HEK293 (cell line): ENCODE results near the gene RASSF1.

ENCODE experiments used
- FEZF1 ChIP-seq: fragments of 450-650 bp; formaldehyde crosslinking; IDR thresholded peaks from 2 replicates; pipeline ENCODE4 v1.5.1; 2016; ENCODE audit warnings: missing biosample characterization, missing genetic modification characterization
- IKZF3 ChIP-seq: fragments of 450-650 bp; IDR thresholded peaks from 2 replicates; pipeline ENCODE4 v1.5.0; 2018; ENCODE audit warnings: missing biosample characterization, mild to moderate bottlenecking, missing genetic modification characterization, moderate library complexity
- PRDM1 ChIP-seq: fragments of 450-650 bp; formaldehyde crosslinking; IDR thresholded peaks from 2 replicates; pipeline ENCODE4; 2016; ENCODE audit warnings: missing biosample characterization, missing genetic modification characterization
- SCRT2 ChIP-seq: fragments of 450-650 bp; formaldehyde crosslinking; IDR thresholded peaks from 2 replicates; pipeline ENCODE4 v1.5.1; 2016; ENCODE audit warnings: missing biosample characterization, missing genetic modification characterization
- ZNF341 ChIP-seq: fragments of 450-650 bp; formaldehyde crosslinking; IDR thresholded peaks from 2 replicates; pipeline ENCODE4; 2016; ENCODE audit warnings: low read depth, missing biosample characterization, missing genetic modification characterization
- ZNF350 ChIP-seq: fragments of 450-650 bp; formaldehyde crosslinking; IDR thresholded peaks from 2 replicates; pipeline ENCODE4 v1.5.0; 2017; ENCODE audit warnings: missing biosample characterization, mild to moderate bottlenecking, missing genetic modification characterization
- ZNF366 ChIP-seq: fragments of 450-650 bp; formaldehyde crosslinking; conservative IDR thresholded peaks from 2 replicates; pipeline ENCODE4 v1.5.1; 2016; ENCODE audit warnings: missing biosample characterization, missing genetic modification characterization
- ZNF394 ChIP-seq: fragments of 450-650 bp; formaldehyde crosslinking; IDR thresholded peaks from 2 replicates; pipeline ENCODE4 v1.5.1; 2016; ENCODE audit warnings: missing biosample characterization, missing genetic modification characterization, mild to moderate bottlenecking, moderate library complexity, borderline replicate concordance
- ZNF501 ChIP-seq: fragments of 450-650 bp; formaldehyde crosslinking; IDR thresholded peaks from 2 replicates; pipeline ENCODE4 v1.5.1; 2016; ENCODE audit warnings: missing biosample characterization, missing genetic modification characterization
- ZNF621 ChIP-seq: fragments of 450-650 bp; formaldehyde crosslinking; IDR thresholded peaks from 2 replicates; pipeline ENCODE4 v1.5.1; 2017; ENCODE audit warnings: missing biosample characterization, missing genetic modification characterization
- ZNF777 ChIP-seq: fragments of 450-650 bp; formaldehyde crosslinking; IDR thresholded peaks from 2 replicates; pipeline ENCODE4 v1.5.1; 2017; ENCODE audit warnings: missing biosample characterization, missing genetic modification characterization, borderline replicate concordance
- ZNF843 ChIP-seq: fragments of 450-650 bp; formaldehyde crosslinking; IDR thresholded peaks from 2 replicates; pipeline ENCODE4 v1.5.1; 2016; ENCODE audit warnings: missing biosample characterization, missing genetic modification characterization
- TF ChIP-seq, protein P1 (sequence below): fragments of 450-650 bp; formaldehyde crosslinking; IDR thresholded peaks from 2 replicates; pipeline ENCODE4 v1.5.1; 2016; ENCODE audit warnings: missing biosample characterization, missing genetic modification characterization, borderline replicate concordance
- TF ChIP-seq, protein P2 (sequence below): fragments of 450-650 bp; formaldehyde crosslinking; IDR thresholded peaks from 2 replicates; pipeline ENCODE4 v1.5.1; 2016; ENCODE audit warnings: missing biosample characterization, missing genetic modification characterization
- TF ChIP-seq, protein P3 (sequence below): fragments of 450-650 bp; formaldehyde crosslinking; IDR thresholded peaks from 2 replicates; pipeline ENCODE4 v1.5.1; 2017; ENCODE audit warnings: missing biosample characterization, missing genetic modification characterization
- TF ChIP-seq, protein P4 (sequence below): fragments of 450-650 bp; formaldehyde crosslinking; IDR thresholded peaks from 2 replicates; pipeline ENCODE4 v1.5.1; 2016; ENCODE audit warnings: missing biosample characterization, missing genetic modification characterization
- TF ChIP-seq, protein P5 (sequence below): fragments of 450-650 bp; formaldehyde crosslinking; IDR thresholded peaks from 2 replicates; pipeline ENCODE4 v1.5.1; 2016; ENCODE audit warnings: missing biosample characterization, missing genetic modification characterization
- TF ChIP-seq, protein P6 (sequence below): fragments of 450-650 bp; formaldehyde crosslinking; IDR thresholded peaks from 2 replicates; pipeline ENCODE4 v1.5.1; 2016; ENCODE audit warnings: missing biosample characterization, missing genetic modification characterization
- TF ChIP-seq, protein P7 (sequence below): fragments of 450-650 bp; formaldehyde crosslinking; IDR thresholded peaks from 2 replicates; pipeline ENCODE4 v1.5.1; 2016; ENCODE audit warnings: missing biosample characterization, missing genetic modification characterization
- TF ChIP-seq, protein P8 (sequence below): IDR thresholded peaks from 2 replicates; pipeline ENCODE4 v1.6.1; 2011; ENCODE audit warnings: mild to moderate bottlenecking, low read depth, low read length, borderline replicate concordance

RASSF1 gene

DNA sequence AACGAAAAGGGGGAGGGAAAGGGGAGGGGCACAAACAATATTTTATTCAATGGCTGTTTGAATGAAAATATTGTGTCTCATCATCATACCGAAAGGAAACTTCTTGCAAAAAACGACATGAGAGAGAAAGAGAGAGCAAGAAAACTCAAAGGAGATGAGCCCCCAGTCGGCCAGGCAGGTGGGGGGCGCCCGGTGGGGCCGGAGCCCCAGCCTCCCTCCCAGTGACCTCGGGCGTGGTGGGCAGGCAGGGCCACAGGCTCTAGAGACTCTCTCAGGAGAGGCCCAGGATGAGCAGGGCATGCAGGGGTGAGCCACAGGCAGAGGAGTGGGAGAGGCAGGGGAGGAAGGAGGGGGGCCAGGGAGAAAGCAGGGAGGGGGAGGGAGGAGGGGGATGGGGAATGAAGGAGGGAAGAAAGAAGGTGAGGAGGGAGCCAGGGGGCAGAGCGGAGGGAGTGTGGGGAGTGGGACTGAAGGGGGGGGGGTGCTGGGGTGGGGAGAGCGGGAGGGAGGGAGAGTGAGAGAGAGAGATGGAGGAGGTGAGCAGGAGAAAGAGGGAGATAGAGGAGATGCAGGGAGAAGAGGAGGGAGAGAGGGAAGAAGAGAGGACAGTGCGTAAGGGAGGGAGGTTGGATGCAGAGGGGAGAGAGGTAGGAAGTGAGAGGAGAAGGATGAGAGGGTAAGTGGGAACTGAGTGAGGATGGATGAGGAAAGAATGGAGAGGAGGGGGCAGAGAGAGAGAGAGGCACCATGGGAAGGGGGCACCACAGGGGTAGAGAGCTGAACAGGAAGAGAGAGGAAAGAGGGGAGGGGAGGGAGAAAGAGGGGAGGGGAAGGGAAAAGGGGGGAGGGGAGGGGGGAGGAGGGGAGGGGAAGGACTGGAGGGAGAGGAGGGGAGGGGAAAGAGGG is 32.8 kb upstream of the RASSF1 start (continued):
- TF ChIP-seq, protein P1, sequence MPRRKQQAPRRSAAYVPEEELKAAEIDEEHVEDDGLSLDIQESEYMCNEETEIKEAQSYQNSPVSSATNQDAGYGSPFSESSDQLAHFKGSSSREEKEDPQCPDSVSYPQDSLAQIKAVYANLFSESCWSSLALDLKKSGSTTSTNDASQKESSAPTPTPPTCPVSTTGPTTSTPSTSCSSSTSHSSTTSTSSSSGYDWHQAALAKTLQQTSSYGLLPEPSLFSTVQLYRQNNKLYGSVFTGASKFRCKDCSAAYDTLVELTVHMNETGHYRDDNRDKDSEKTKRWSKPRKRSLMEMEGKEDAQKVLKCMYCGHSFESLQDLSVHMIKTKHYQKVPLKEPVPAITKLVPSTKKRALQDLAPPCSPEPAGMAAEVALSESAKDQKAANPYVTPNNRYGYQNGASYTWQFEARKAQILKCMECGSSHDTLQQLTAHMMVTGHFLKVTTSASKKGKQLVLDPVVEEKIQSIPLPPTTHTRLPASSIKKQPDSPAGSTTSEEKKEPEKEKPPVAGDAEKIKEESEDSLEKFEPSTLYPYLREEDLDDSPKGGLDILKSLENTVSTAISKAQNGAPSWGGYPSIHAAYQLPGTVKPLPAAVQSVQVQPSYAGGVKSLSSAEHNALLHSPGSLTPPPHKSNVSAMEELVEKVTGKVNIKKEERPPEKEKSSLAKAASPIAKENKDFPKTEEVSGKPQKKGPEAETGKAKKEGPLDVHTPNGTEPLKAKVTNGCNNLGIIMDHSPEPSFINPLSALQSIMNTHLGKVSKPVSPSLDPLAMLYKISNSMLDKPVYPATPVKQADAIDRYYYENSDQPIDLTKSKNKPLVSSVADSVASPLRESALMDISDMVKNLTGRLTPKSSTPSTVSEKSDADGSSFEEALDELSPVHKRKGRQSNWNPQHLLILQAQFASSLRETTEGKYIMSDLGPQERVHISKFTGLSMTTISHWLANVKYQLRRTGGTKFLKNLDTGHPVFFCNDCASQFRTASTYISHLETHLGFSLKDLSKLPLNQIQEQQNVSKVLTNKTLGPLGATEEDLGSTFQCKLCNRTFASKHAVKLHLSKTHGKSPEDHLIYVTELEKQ (tag by site-specific recombination): no peak
- TF ChIP-seq ZNF777 (tag by site-specific recombination) (no peak), ZNF621 (tag by site-specific recombination) (no peak), ZNF501 (tag by site-specific recombination) (no peak), ZNF366 (tag by site-specific recombination) (peak; percentile 36; the same call in 1 of the 2 replicates), PRDM1 (tag by site-specific recombination) (peak; percentile 64), IKZF3 (tag by site-specific recombination) (no peak), SCRT2 (tag by site-specific recombination) (no peak), ZNF350 (tag by site-specific recombination) (no peak), ZNF843 (tag by site-specific recombination) (no peak), FEZF1 (tag by site-specific recombination) (no peak), ZNF341 (tag by site-specific recombination) (no peak), ZNF394 (tag by site-specific recombination) (no peak)
- TF ChIP-seq, protein P2, sequence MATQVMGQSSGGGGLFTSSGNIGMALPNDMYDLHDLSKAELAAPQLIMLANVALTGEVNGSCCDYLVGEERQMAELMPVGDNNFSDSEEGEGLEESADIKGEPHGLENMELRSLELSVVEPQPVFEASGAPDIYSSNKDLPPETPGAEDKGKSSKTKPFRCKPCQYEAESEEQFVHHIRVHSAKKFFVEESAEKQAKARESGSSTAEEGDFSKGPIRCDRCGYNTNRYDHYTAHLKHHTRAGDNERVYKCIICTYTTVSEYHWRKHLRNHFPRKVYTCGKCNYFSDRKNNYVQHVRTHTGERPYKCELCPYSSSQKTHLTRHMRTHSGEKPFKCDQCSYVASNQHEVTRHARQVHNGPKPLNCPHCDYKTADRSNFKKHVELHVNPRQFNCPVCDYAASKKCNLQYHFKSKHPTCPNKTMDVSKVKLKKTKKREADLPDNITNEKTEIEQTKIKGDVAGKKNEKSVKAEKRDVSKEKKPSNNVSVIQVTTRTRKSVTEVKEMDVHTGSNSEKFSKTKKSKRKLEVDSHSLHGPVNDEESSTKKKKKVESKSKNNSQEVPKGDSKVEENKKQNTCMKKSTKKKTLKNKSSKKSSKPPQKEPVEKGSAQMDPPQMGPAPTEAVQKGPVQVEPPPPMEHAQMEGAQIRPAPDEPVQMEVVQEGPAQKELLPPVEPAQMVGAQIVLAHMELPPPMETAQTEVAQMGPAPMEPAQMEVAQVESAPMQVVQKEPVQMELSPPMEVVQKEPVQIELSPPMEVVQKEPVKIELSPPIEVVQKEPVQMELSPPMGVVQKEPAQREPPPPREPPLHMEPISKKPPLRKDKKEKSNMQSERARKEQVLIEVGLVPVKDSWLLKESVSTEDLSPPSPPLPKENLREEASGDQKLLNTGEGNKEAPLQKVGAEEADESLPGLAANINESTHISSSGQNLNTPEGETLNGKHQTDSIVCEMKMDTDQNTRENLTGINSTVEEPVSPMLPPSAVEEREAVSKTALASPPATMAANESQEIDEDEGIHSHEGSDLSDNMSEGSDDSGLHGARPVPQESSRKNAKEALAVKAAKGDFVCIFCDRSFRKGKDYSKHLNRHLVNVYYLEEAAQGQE (tag by site-specific recombination): no peak
- TF ChIP-seq, protein P3, sequence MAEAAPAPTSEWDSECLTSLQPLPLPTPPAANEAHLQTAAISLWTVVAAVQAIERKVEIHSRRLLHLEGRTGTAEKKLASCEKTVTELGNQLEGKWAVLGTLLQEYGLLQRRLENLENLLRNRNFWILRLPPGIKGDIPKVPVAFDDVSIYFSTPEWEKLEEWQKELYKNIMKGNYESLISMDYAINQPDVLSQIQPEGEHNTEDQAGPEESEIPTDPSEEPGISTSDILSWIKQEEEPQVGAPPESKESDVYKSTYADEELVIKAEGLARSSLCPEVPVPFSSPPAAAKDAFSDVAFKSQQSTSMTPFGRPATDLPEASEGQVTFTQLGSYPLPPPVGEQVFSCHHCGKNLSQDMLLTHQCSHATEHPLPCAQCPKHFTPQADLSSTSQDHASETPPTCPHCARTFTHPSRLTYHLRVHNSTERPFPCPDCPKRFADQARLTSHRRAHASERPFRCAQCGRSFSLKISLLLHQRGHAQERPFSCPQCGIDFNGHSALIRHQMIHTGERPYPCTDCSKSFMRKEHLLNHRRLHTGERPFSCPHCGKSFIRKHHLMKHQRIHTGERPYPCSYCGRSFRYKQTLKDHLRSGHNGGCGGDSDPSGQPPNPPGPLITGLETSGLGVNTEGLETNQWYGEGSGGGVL (tag by site-specific recombination): peak; percentile 46; the same call in 1 of the 2 replicates
- TF ChIP-seq, protein P4, sequence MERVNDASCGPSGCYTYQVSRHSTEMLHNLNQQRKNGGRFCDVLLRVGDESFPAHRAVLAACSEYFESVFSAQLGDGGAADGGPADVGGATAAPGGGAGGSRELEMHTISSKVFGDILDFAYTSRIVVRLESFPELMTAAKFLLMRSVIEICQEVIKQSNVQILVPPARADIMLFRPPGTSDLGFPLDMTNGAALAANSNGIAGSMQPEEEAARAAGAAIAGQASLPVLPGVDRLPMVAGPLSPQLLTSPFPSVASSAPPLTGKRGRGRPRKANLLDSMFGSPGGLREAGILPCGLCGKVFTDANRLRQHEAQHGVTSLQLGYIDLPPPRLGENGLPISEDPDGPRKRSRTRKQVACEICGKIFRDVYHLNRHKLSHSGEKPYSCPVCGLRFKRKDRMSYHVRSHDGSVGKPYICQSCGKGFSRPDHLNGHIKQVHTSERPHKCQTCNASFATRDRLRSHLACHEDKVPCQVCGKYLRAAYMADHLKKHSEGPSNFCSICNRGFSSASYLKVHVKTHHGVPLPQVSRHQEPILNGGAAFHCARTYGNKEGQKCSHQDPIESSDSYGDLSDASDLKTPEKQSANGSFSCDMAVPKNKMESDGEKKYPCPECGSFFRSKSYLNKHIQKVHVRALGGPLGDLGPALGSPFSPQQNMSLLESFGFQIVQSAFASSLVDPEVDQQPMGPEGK: peak; percentile 15; the same call in 1 of the 2 replicates
- TF ChIP-seq, protein P5, sequence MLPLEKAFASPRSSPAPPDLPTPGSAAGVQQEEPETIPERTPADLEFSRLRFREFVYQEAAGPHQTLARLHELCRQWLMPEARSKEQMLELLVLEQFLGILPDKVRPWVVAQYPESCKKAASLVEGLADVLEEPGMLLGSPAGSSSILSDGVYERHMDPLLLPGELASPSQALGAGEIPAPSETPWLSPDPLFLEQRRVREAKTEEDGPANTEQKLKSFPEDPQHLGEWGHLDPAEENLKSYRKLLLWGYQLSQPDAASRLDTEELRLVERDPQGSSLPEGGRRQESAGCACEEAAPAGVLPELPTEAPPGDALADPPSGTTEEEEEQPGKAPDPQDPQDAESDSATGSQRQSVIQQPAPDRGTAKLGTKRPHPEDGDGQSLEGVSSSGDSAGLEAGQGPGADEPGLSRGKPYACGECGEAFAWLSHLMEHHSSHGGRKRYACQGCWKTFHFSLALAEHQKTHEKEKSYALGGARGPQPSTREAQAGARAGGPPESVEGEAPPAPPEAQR (tag by site-specific recombination): no peak
- TF ChIP-seq, protein P6, sequence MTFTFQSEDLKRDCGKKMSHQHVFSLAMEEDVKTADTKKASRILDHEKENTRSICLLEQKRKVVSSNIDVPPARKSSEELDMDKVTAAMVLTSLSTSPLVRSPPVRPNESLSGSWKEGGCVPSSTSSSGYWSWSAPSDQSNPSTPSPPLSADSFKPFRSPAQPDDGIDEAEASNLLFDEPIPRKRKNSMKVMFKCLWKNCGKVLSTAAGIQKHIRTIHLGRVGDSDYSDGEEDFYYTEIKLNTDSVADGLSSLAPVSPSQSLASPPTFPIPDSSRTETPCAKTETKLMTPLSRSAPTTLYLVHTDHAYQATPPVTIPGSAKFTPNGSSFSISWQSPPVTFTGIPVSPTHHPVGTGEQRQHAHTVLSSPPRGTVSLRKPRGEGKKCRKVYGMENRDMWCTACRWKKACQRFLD (tag by site-specific recombination): no peak
- TF ChIP-seq, protein P7, sequence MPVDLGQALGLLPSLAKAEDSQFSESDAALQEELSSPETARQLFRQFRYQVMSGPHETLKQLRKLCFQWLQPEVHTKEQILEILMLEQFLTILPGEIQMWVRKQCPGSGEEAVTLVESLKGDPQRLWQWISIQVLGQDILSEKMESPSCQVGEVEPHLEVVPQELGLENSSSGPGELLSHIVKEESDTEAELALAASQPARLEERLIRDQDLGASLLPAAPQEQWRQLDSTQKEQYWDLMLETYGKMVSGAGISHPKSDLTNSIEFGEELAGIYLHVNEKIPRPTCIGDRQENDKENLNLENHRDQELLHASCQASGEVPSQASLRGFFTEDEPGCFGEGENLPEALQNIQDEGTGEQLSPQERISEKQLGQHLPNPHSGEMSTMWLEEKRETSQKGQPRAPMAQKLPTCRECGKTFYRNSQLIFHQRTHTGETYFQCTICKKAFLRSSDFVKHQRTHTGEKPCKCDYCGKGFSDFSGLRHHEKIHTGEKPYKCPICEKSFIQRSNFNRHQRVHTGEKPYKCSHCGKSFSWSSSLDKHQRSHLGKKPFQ (tag by site-specific recombination): no peak
- TF ChIP-seq, protein P8, sequence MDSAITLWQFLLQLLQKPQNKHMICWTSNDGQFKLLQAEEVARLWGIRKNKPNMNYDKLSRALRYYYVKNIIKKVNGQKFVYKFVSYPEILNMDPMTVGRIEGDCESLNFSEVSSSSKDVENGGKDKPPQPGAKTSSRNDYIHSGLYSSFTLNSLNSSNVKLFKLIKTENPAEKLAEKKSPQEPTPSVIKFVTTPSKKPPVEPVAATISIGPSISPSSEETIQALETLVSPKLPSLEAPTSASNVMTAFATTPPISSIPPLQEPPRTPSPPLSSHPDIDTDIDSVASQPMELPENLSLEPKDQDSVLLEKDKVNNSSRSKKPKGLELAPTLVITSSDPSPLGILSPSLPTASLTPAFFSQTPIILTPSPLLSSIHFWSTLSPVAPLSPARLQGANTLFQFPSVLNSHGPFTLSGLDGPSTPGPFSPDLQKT: no peak
- TF ChIP-seq, all 188 proteins: peak for 4
